ENCODE data around the gene STAT3.
"Not testable (repeated sequence)": the region's sequence is repeated elsewhere in the genome, so short reads cannot be mapped to it uniquely, and the experiment has no call there.

GRCh38 chr17:42400844-42401375, 12.7 kb upstream of the STAT3 start:
- TF ChIP-seq, protein P1, sequence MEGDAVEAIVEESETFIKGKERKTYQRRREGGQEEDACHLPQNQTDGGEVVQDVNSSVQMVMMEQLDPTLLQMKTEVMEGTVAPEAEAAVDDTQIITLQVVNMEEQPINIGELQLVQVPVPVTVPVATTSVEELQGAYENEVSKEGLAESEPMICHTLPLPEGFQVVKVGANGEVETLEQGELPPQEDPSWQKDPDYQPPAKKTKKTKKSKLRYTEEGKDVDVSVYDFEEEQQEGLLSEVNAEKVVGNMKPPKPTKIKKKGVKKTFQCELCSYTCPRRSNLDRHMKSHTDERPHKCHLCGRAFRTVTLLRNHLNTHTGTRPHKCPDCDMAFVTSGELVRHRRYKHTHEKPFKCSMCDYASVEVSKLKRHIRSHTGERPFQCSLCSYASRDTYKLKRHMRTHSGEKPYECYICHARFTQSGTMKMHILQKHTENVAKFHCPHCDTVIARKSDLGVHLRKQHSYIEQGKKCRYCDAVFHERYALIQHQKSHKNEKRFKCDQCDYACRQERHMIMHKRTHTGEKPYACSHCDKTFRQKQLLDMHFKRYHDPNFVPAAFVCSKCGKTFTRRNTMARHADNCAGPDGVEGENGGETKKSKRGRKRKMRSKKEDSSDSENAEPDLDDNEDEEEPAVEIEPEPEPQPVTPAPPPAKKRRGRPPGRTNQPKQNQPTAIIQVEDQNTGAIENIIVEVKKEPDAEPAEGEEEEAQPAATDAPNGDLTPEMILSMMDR (IDR thresholded peaks at IDR 0.05) = not testable (repeated sequence)
- TF ChIP-seq POLR2A (IDR thresholded peaks at IDR 0.05) = not testable (repeated sequence)
